ENCODE data around the gene EPHA6. TPM values are rescaled to one million over a fixed set of nuclear protein-coding genes. Genes with fewer than 3 reads are reported as not detected.

EPHA6 gene
- 0.13 TPM in 1 of 2 replicates, not detected in the other for total RNA-seq

DNA sequence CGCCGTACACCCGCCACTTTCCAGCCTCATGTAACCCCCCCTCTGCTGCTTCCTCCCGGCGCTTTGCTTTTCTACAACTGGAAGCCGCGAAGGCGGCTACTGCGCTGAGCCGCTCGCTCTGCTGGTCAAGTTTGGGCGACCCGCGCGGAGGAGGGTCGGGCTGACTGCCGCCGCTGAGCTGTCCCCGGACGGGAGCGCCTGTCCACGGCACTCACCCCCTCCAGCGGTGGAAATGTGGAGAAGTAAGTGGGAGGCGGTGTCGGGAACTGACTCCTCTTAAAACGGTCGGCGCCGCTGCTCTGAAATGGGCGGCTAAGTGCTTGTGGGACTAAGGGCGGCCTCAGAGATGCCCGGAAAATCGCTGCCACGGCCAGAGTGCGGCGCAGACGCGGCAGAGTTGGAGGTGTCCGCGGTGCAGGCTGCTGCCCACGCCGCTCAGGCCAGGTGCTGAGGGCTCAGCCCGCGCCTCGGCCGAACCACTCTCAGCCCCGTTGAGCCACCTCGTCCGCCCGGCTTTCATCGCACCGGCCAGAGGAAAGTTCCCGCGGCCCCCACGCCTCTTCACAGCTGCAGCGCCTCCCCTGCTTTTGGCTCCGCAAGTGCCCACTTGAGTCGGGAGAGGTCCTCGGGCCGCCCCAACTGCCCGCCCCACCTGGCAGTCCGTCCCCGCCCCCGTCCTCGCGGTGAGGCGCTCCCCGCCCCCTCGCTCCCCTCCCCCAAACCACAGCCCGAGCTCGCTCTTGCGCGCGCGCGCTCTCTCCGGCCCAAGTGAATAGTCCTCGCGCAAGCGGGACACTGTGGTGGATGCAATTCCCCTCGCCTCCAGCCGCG lies at the start of gene EPHA6:
Gene EPHA6, plus strand, starts transcription at position 775 of the 831 bp plus-strand sequence.

DNA sequence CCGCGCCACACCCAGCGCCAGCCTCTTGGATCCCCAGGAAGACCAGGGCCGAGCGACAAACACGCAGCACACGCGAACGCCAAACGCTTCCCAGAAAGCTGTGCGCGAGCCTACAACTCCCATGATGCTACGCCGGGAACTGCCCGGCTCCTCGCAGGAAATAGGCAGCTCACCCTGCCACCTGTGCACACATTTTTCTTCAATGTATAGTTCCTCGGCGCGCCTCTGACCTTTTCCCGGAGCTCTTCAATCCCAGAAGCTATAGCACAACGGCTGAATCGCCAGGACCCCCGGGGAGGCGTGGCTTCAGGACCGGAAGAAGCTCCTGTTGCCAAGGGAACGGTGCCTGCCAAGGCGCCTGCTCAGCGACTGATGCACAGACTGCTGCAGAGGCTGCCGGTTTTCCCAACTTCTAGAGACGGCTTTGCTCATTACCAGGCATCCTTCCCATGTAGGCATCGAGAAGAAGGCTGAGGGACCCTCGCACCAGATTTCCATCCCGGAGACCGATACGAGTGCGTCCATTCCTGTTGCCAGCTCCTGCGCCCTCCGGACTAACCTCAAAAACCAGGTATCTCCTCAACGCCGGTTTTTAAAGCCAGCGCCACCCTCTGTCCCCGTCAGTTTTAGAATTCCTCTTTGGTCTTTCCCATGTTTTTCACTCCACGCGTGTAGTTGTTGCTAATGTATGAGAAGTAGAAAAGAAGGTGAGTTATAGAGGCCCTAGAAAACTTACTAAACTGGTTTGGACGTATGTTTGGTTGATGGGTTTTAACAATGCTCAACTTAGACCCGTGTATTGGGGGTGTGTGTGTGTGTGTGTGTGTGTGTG lies 950.2 kb downstream of the EPHA6 start, which contains the start of gene ARL6:
Gene ARL6, plus strand, starts transcription at position 352 of the 832 bp plus-strand sequence. CDS start 3,350 bp downstream, outside the sequence.

